HG02610 (cell line): ENCODE results near the gene TNRC18.

ENCODE experiments used
- ATAC-seq: cut with Tn5 transposase; IDR thresholded peaks from one replicate; pipeline ENCODE4 v1.9.1; 2021; ENCODE audit warnings: mild to moderate bottlenecking, moderate library complexity; ENCODE audit not compliant: unreplicated experiment

TNRC18 gene

DNA sequence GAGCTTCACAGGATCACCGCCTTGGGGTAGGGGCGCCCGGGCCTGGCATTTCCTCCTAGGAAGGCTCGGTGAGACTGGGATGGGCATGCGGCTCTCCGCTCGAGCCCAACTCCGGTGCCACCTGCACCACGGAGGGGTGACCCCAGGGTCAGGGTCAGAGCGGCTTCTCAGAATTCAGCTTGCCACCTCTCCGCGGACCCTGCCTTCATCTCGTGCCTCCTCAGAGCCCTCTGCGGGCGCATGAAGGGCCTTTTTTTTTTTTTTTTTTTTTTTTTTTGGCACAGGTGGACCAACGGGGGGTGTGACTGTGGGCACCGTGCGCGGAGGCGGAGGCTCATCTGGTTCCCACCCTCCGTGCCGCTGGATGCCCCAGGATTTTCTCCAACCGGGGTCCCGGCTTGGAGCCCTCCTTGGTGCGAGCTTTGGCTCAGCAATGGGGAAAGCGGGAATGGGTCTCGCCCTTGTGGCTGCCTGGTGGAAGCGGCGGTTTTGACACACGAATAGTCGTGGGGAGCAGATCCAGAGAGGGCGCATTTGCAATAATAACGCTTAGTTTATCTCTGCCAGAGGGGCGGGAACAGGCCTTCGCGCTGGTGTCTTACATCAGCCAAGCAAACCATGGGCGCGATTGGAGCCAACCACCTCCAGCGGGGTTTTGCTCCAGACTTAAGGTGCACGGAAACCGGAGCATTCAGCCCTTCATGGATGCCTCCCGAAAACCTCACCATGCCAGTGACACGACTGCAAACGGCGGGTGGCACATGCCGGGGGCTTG is 5.0 kb upstream of the TNRC18 start:
- no peak for ATAC-seq

DNA sequence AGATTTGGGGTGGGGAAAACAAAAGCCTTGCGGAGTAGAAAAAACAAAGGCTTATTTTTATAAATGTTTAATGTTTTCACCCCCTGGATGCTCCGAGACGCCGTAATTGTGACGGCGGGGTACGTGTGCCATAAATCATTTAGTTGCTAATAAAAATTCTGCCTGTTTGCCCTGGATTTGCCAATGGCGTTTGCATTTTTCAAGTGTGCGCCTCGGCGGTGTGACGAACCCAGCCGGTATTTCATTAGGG is 2.5 kb upstream of the TNRC18 start:
- ATAC-seq = no peak

DNA sequence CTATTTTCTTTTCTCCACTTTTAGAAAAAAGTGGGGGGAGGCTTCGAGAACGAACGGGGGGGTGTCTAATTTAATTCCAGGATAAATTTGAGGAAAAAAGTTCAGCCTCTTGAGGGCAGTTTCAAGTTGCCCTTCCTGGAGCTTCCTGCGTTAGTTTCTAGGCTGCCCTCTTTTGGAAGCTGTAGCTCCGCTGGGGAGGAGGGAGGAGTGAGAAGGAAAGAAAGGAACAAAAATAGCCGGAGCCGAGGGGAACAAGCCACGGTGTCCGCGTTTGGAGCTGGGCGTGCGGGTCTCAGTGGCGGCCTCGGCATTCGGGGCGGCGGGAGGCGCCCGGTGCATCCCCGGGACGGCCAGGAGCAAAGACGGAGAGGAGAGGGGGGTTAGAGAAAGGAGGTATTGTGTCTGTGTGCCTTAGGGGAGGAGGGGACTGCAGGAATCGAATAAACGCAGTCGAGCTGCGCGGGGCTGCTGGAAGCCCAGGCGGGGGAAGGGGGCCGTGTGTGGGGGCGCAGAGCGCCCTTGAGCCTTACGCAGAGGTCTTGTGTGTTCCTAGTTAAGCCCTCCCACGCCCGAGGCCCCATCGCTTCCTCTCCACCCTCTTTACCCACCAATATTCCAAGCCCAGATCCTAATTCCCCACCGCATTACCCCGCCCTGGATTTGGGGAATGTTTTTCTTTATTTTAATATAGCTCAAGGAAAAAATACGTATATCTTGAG is 2.0 kb upstream of the TNRC18 start:
- no peak for ATAC-seq

DNA sequence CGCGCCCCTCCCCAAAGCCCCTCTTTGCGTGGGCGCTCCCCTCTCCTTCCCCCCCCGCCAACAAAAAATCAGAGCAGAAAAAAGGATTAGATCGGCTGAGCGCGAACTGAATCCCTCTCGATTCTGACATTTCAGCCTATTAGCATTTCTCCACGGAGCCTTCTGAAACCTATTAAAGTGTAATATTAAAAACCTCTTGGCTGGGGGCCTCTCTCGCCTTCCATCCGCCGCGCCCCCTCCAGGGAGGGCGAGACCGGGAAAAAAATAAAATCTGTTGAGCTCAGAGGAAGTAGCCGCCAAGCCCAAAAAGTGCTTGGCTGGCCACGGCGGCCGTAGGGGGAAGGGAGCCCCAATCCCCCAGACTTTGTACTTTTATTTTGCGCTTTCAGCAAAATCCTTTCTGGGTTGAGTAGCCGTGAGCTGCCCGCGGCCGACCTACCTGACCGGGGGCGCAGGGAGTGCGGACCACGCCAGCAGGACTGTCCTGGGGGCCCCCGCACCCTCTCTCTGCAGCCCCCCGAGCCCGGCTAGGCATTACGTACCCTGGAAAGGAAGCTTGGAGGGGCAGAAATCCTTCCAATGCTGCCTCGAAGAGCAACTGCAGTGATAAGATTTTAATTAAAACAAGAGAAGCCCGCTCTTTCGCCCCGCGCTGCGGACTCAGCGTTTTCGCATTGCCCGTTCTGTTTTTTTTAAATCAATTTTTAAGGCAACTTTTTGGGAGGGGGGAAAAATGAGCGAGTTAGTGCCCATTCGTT is 1.3 kb upstream of the TNRC18 start:
- no peak for ATAC-seq

DNA sequence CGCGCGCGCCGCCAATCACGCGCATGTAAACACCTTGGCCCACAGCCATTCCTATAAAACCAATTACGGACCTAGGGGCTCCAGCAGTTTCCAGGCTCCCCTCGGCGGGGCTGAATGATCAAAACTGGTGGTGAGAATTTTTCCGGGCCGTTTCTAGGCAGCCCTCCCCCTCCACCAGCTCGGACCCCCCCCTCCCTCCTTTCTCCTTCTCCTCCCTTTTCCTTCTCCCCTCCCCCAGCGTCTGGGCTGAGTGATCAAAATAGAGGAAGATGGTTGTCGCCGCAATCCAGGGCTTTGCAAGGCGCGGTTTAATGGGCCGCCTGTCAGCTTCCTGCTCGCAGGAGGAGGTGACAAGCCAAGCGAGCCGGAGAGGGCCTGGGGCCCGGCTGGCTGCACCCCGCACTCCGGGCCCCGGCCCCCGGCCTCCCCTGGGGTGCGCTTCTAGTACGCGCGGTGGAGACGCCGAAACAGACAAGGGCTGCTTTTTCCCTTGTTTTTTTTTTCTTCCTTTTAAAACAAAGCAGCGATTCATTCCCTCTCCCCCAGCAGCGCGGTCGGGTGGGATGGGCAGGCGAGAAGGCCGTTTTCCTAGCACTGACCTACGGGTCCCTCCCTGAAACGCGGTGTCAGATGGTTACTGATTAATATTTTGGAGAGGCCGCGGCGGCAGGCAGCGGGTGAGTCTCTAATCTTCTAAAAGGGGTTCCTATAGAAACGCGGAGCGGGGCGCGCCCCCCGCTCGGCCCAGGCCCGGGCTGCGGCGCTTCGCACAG is 528 bp upstream of the TNRC18 start:
- no peak for ATAC-seq

DNA sequence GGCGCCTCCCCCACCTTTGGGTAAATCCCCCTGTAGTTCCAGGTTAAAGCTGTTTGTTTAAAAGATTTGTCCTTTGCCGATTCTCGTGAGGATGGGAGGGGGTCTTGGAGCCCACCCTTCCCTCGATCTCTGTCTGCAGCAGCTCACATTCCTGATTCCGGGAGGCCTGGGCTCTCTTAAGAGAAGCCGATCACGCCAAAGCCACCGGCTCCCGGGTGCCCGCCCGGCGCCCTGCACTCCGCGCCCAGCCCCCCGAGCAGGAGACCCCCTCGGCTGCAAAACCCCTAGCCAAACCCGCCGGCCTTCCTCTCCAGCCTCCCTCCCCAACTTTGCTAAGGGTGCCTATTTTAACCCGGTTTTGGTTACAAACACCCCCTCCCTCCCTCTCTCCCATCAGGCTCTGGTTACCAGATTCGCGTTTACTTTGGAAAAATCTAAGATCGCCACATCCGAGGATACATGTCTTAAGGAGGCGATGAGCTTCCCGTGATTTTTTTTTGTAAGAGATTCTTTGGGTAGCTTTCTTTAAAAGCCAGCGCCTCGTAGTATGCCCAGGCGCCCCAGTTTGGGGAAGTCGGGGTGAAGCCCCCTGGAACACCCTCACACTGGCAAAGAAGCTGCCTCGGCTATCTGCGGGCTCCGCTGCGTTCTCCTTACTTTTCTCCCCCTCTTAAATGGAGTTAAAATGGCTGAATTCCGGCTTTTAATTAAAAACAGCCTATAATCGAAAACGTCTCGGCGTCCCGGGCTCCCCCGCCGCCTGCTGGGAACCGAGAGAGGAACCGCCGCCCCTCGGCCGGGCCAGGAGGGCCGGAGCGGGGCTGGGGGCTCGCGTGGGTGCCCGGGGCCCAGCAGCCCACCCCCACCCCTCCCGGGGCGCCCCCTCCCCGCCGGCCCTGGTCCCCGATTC is 983 bp downstream of the TNRC18 start:
- ATAC-seq = no peak

DNA sequence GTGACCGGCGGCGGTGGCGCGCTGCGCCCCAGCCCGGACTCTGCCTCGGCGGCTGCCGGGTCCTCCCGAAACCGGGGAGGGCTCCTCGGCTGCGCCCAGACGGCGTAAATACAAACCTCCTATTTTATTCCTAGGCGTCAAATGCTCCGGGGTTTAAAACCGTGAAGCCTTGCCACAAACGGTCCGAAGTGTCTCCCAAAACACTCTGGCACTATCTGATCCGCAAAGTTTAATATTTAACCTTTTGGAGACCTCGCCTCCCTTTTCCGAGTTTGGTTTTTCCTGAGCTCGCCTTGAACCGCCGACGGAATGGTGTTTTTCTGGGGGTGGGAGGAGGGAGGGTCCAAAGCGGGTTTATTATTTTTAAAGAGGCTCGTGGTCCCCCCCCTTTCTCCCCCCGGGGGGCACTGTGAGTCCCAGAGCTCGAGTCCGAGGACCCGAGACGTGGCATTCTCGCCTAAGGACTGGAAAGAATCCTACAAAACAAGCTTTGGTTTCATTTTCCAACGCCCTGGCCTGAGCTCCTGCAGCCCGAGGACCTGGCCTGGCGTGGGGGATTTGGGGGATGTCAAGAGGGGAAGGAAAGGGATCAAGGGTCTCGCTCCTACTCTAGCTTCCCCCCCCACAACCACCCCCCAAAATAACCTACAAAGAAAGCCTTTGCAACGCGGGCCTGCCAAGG is 1.8 kb downstream of the TNRC18 start:
- ATAC-seq = no peak

DNA sequence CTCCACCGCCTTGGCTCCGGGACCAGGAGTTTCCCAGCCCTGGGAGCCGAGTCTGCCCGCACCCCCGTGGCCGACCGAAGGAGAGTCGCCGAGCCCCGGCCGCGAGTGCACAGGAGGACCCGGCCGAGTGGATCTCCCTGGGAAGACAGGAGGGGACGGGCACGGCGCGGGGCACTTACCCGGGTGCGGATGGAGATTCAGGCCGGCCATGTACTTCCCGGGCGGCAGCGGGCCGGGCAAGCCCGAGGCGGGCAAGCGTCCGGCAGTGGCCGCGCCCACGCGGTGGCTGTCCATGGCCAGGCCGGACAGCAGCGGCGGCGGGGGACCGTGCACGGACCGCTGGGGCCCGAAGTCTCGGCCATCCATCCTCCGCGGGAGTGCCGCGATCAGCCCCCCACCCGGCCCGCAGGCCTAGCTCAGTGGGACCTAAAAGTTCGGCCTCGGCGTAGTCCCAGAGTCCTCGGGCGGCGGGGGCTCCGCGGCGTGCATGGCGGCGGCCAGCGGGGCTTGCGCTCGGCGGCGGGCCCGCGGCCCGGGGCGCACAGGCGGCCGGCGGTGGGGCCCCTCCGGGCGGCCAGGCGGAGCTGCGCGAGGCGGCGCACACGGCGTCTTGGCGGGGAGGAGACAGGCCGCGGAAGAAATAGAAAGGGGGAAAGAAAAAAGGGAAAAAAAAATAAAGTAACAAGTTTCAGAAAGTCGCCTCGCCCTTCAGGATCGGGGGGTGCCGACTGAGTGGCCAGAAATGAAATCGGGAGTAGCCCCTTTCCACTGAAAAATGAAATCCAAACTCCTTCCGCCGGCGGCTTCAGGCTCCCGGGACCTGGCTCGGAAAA is 2.5 kb downstream of the TNRC18 start:
- ATAC-seq = no peak

DNA sequence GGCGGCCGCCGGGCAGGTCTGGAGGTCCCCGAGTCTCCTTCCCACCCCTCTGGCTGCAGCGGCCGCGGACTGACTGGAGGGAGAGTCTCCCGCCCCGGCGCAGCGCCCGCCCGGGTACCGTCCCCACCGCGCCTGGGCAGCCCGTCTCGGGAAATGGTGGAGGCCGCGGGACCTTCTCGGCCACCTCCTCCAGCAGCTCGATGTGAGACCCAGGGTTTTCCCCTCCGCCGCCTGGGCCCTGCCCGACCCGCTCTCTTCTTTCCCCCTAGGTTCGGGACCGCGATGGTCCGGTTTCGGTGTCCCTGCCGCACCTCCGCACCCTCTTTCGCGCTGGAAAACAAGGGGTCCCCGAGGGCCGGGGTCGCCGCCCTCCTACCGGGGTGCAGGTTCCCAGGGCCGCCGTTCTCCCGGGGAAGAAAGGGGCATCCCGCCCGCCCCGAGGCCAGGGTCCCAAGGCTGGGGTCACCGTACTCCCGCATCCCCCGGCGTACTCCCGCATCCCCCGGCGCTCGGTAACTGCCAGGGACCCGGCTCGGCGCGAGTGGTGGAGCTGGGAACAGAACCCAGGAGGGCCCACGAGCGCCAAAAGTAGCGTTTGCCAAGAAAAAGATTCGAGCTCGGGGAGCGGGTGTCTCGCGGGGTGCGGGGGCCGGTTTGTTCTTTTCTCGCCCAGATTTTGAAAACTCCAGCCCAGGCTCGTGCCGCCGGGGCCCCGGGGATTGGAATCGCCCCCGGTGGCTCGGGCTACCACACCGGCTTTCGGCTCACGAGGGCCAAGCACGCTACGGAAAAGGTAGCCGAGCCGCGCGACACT is 3.4 kb downstream of the TNRC18 start:
- ATAC-seq = no peak

DNA sequence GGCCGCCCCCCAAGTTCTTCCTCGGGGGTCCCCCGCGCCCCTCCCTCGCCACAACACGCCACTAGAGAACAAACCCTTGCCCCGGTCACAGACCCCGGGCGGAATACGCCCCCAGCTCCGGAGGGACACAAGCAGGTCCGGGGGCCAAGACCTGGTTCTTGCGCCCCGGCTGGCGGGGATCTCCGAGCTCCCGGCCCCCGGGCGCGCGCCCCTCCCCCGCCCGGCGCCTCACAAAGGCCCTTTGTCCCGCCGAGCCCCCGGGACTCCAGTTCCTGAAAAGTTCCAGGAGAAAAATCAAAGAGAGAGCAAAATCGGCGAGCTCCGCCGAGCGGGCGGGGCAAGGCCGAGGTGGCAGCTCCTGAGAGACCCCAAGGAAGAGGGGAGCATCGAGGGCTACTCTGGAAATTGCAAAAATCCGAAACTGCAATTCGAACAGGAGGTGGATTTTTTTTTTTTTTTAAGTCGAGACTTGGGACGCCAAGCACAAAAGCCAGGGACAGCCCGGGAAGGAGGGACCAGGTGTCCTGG is 4.0 kb downstream of the TNRC18 start:
- ATAC-seq = no peak

DNA sequence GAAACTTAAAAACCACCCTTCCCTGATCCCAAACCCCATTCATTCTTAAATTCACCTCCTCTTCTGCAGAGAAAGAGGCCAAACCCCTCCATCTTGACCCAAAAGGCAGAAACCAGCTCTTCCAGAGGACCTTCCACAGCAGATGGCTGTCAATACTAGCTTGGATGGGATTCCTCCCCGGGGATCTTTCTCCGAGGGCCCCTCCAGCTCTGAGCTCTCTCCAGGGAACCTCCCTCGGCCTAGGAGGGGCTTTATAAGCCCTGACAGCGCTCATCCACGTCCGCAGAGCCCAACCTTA is 5.4 kb downstream of the TNRC18 start:
- no peak for ATAC-seq

DNA sequence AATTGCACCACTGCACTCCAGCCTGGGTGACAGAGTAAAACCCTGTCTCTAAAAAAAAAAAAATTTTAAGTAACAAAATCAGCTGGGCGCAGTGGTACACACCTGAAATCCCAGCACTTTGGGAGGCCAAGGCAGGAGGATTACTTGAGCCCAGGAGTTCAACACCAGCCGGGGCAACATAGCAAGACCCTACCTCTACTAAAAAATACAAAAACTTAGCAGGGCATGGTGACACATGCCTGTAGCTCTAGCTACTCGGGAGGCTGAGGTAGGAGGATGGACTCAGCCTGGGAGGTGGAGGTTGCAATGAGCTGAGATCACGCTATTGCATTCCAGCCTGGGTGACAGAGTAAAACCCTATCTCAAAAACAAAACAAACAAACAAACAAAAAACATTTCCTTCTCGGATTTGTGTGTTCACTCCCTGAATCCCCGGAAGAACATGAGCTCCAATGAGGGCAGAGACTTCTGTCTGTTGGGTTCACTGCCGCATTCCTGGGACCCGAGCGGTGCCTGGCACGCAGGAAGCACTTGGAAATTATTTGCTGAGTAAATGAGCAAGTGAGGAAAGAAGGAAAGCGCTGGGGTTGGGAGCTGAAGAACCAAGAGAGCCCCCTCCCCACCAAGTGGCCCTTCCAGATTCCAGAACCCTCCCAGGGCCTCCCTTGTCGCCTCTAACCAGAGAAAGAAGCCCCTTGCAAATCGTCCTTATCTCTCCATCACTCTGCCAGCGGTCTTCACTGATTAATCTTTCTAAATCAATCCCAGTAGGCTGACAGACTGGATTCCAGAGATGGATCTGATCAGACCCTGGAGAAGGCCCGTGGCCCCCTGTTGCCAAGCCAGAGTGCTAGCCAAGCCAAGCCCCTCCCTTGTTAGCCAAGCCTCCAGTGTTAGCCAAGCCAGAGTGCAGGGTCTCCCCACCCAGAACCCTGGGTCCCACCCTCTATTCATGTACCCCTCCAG is 6.2 kb downstream of the TNRC18 start:
- no peak for ATAC-seq

DNA sequence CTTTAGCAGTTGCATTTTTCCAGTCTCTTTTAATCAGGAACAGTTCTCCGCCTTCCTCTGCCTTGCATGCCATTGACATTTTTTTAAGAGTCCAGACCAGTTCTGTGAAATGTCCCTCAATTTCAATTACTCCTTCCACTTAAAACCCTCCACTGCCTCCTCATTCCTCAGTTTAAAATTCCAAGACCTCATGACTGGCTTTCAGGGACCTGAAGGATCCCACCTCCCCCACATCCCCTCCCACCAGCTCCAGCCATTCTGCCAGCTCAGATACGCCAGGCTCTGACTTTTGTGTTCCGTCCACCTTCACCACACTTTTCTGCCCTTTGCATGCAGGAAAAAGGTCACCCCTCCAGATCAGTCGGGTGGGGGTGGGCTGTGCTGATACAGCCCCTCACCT is 8.7 kb downstream of the TNRC18 start:
- ATAC-seq = no peak

DNA sequence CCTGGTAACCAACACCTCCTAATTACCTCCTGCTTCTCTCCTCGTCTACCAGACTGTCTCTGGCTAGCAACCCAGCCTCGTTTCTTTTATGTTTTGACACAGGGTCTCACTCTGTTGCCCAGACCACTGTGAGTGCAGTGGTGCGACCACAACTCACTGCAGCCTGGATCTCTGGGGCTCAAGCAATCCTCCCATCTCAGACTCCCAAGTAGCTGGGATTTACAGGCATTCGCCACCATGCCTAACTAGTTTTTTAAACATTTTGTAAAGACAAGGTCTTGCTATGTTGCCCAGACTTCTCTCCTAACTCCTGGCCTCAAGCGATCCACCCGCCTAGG is 10.2 kb downstream of the TNRC18 start:
- no peak for ATAC-seq

DNA sequence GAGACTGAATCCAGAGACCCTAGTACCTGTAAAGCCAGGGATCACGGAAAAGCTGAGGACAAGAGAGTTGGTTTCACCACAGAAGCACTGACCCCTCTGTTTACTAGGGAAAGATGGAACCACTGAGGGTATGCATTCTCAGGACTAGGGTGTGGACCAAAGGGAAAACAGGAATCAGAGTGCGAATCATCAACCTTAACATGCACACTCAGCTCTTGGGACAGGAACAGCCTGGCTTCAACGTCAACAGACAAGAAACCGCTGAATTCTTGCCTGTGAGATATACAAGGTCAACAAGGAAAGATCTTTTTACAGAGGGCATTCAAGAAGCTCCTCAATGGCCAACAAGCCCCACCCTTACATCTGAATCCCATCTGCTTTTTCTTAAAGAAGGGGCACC is 14.9 kb downstream of the TNRC18 start:
- no peak for ATAC-seq

DNA sequence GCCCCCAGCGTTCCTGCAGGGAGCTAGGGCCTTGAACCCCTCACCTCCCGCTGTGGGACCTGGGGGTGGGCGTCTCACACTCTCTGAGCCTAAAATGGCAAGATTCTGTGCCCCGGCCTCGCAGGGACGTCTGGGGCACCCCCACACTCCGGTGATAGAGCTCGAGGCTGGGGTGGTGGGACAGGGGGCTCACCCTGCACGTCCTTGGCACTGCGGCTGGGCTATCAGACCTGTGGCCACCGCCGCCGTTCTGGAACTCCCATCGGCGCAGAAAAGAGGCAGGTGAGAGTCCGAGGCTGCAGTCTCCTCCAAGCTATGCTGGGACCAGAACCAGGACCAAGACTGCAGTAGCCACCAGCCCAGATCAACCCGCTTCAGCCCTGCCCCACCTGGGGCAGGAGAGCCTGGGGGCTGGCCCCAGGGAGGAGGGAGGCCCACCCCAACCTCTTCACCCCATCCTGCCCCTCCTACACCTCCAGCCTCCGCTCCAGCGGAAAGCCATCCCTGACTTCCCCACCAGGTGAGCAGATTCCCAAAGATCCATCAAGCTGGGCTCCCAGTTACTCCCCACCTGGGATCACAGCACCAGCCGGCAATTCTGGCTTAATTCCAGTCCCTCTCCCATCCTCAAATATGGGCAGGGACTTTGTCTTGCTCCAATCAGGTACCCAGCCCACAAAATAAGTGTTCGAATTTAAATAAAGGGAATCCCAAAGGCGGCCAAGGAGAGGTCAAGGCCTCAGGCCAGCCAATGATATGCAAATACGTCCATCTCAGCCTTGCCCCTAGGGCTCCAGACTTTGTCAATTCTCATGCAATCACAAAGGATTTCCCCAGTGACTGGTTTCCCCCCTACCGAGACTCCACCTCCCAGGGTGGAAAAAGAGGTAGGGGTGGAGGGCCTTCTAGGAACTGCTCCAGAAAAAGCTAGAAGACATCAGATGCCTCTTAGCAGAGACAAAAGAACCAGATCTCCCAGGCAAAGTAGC is 16.4 kb downstream of the TNRC18 start:
- no peak for ATAC-seq
